Raji (cell line): Measurements from ENCODE around the gene COL27A1.

ENCODE experiments used
- POLR2A ChIP-seq: IDR thresholded peaks from 2 replicates; pipeline ENCODE4 v1.6.1; 2011; ENCODE audit warnings: low read depth, low read length, control low read depth; ENCODE audit not compliant: insufficient read depth

COL27A1 gene

DNA sequence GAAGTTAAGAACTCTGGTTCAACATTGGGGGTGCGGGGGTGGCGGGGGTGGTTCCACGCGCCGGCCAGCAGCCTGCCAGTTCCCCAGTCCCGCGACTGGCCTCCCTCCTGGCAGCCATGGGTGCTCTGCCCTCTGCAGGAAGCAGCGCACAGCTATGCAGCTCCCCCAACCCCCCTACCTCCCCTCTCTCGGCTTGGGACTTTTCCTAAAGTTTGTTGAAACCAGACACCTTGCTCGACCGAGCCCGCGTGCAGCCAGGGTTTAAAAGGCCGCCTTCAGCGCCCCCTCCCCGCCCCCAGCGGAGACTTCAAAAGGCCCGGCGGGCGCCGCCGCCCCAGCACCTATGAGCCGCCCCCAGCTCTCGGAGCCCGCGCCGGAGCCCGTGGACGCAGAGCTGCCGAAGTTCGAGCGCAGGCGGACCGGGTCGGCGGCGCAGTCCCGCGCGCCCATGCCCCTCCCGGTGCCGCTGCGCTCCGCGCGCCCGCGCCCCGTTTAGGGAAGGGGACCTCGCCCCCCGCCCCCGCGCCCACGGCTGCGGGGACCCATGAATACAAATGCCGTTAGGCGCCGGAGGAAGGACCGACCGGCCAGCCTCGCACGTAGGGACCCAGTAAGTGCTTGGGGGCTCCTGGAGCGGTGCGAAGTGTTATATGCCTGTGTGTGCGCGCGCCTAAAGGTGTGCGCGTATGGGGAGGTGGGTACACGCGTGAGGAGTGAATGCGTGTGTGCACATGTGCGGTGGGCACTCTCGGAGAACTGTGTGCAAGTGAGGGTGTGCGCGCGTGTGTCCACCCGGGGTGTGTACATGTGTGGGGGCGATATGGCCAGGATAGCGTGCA is 1.4 kb upstream of the COL27A1 start:
- no peak for TF ChIP-seq POLR2A

DNA sequence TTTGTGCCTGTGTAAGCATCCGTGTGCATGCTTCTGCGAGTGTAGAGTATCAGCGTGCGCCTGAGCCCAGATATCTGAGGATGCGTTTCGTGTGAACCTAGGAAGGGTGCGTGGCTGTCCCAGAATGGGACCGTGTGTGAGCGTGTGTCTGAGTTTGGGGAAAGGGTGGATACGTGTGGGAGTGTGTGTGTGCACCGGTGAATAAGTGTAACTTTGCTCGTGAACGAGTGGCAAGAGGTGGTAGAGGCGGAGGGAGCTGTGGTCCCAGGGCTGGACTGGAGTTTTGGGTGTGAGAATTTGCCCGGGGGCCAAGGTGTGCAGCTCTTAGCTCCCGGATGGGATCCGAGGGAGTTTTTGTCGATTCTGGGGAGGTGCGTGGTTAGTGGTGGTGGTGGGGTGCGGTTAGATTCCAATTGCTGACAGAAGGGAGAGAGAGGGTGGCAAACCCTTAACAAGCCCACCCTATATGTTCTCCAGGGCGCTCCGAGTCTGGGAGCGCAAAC is 686 bp upstream of the COL27A1 start:
- no peak for TF ChIP-seq POLR2A

DNA sequence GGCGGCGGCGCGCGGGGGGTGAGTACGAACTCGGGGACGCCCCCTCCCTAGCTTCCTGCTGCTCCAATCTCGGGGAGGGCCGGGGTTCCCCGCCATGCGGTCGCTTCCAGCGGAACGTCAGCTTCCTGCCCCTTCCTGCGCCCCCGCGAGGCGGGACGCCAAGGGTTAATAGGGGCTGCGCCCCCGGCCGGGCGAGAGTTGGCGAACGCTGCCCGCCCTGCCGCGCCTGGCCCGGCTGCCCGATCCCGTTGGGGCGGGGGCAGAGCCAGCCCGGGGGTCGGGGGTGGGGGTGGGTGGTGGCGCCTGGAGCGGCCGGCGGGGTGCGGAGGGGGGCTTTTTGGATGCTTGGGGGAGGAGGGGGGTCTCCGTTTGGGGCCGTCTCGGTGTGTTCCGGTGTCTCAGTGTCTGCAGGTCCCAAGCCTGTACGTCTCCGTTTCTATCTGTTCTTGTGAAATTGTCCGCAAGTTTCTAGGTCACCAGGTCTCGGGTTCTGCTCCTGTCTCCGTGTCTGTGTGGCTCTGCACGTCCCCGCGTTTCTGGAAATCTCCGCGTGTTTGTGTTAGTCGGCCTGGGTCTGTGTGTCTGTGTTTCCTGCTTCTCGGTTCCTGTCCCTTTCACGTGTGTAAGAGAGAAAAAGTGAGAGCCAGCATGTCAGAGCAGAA is 789 bp downstream of the COL27A1 start:
- TF ChIP-seq POLR2A = no peak

DNA sequence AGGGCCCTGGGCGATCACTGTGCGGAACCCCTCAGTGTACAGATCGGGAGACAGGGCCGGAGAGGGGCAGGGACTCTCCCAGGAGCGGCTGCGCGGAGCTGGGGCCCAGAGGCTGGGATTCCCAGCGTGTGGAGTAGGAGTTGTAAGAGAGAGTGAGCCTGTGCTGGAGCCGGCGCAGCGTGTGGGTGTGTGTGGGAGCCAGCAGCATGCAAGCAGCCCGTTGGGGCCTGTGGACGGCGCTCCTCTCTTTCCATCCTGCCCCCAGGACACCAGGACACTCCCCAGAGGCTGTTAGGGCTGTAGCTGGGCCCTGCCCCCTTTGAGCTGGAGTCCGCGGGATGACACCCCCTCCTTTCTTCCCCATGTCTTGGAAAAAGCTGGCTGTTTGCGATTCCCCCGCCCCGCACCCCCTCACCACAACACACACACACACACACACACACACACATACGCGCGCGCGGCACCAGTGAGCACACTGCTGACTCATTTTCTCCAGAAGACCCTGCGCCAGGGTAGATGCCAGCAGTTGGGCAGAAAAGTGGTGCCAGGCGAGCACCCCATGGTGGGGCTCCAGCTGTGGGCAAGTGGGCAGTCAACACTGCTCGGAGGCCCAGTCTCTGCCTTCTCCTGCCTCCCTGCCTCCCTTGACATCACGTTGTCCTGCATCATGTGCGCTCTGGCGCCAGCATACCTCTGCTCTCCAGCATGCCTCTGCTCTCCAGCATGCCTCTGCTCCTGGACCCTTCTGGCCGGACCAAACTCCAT is 1.5 kb downstream of the COL27A1 start:
- TF ChIP-seq POLR2A = no peak

DNA sequence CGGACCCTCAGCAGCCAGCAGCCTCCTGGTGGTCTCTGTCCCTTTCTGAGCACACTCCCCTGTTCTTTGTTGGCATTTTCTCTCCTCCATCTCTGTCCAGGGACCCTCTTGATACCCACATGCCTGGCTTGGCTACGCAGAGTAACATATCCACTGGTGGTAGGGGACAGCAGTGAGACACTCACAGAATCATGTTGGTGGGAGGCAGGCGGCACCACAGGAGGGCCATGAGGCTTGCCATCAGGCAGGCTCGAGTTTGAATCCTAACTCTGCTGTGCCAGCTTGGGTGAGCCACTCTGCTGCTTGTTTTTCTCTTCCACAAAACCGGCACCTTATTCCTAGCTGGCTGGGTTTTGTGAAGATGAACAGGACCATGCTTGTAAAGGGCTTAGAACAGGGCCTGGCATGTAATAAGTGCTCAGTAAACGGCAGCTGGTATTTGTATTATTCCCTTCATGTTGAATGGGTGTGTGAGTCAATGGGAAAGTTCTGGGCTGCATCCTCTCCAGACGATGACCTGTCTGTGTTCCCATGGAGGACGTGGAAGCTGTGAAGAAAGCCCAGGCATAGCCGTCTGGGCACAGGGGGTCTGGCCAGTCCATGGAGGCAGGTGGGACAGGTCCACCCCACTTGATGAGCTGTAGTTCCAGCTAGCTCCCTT is 2.3 kb downstream of the COL27A1 start:
- no peak for TF ChIP-seq POLR2A

DNA sequence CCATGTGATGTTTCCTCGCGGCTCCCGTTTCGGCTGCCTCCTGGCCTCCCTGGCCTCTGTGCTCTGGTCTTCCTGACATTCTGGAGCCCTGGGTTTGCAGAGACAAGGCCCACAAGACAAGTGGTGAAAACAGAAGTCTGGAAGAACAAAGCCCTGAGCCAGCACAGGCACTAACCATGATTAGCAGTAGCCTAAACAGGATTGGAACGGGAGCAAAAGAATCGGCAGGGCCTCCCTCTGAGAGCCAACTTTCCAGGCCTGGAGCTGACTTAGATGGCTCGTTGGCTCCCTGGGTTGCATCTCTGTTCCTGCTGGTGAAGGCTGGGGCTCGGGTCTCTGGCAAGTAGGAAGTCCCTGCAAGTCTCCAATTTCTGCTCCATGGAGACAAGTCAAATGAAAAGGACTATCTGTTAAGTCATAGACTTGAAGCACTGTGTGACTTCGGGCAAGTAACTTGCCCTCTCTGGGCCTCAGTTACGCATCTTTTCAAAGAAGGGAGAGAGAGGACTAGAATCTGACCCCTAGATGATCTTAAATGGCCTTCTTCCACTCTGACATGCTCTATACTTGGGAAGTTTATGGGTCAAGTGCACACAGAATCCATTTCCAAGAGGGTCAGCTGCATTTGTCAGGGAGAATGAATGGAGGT is 3.3 kb downstream of the COL27A1 start:
- no peak for TF ChIP-seq POLR2A

DNA sequence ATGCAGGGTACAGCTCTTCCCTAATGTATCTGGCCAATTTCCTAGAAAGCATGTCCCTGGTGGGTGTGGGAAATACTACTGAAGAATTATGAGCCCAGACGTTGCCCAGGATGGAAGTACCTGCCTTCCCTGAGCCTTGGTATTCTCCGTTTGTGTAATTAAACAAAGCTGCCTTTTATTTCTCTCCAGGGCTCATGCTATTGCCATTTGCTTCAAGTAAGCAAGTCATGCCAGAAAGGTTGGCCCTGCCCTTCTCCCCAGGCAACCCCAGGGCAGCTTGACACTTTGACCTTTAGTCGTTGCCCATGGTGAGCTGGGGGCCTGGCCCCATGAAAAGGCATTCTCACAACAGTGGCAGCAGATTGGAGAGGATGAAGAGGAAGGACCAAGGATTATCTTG is 4.4 kb downstream of the COL27A1 start:
- no peak for TF ChIP-seq POLR2A

DNA sequence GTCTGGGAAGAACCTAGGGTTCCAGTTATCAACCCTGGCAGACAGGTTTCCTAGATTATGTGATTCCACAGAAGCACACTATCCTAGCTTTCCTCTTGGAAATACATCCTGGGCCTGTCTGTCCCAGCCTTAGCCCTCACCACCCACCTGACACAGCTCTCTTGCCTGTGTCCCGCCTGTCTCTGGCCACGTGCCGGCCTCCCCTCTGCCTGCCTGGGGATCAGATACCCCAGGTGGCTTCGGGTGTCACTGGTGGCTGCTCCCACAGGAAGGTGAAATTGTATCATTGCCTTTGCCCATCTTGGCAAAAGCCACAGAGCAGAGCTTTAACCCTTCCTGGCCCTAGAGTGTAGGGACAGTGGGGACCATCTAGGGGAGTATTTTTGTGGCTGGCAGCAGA is 6.2 kb downstream of the COL27A1 start:
- no peak for TF ChIP-seq POLR2A

DNA sequence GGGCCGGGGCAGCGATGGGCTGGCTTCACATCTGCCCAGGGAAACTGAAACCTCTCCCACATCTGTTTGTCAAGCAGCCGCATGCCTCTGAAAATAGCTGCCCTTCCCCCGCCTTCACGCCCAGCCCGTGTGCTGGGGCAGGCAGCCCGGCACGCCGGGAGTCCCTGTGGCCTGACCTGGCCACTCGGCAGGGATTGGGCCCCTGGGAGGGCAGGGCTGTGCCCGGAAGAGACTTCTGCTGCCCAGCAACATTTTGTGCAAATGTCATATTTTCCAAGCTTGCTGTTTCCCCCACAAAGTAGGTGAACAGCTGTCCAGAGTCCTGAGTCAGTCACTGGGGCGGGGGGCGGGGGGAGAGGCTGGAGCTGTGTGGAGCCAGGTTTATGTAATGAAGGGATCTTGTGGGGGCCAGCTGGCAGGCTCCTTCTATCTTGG is 8.2 kb downstream of the COL27A1 start:
- no peak for TF ChIP-seq POLR2A

DNA sequence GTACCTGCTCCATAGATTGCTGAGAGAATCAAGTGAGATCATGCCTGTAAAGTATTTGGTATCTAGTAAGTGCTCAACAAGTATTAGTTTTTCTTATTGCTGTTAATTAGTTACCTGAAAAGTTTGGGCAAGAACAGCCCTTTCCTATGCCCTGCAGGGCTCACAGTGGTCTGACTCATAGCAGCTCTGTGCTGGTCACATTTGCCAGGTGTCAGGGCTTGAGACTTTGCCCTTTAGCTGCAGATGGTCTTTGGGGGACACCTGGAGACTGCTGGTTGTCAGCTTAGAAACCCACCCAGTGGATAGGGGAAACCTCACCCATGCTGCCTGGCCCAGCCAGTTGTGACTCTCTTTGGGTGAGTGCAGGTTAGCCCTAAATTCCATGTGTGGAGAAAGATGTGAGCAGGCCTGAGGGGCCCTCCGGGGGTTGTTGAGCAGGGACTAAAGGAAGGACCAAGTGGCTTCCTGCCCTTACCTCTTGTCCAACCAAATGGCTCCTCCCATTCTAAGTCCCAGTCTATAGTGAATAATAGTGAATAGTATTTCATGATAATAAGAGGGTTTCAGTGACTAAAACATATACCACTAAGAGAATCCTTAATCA is 9.0 kb downstream of the COL27A1 start:
- no peak for TF ChIP-seq POLR2A

DNA sequence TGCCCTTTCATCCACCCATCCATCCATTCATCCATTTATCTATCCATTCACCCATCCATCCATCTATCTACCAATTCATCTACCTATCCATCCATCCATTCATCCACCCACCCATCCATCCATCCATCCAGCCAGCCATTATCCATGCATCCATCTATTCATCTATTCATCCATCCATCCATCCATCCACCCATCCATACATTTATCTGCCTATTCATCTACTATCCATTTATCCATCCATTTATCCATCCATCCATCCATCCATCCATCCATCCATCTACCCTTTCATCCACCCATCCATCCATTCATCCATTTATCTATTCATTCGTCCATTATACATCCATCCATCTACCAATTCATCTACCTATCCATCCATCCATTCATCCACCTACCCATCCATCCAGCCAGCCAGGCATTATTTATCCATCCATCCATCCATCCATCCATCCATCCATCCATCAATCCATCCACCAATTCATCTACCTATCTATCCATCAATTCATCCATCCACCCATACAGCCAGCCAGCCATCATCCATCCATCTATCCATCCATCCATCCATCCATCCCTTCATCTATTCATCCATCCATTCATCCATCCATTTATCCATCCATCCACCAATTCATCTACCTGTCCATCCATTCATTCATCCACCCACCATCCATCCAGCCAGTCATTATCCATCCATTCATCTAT is 10.2 kb downstream of the COL27A1 start:
- TF ChIP-seq POLR2A = no peak

DNA sequence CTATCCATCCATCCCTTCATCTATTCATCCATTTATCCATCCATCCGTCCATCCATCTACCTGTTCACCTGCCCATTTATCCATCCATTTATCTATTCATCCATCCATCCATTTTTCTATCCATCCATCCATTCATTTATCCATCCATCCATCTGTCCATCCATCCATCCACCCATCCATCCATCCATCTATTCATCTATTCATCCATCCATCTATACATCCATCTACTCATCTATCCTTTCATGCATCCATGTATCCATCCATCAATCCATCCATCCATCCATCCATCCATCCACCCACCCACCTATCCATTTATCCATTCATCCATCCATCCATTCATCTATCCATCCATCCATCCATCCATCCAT is 10.8 kb downstream of the COL27A1 start:
- TF ChIP-seq POLR2A = no peak

DNA sequence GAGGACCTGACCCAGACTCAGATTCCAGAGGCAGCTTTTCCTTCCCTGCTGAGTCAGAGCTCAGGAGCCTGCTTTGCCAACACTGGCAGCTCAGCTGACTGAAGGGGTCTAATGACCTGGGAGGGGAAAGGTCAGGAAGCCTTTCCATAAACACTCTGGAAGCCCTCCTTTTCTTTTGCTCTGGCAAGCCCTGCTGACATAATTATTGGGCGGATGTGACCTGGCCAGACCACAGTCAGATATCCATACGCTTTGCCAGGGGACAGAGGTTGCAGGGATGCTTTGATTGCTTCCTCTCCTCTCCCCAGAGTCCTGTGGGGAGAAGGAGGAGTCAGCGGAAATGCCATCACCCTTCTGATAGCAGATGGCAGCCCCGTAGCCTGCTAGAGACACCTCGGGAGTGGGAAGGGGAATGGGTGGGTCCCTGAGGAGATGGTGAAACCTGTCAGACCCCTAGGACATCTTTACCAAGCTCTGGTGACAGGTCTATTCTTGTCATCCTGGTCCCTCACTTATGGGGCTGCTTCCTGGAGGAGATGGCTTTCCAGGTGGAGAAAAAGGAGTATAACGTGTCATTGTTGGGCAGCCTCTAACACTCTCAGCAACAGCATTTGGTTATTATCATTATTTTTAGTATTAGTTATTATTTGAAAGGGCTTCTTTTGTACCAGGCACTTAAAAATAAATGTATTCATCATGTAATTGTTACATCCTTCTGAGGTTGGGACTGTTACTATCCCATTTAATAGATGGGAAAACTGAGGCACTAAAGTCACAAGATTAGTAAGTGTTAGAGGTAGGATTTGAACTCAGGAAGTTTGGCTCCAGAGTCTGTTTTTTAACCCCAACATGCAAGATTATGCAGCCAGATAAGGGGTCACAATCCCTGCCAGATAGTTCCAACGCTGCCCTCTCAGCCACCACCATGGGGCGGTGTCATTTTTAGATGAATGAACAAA is 11.6 kb downstream of the COL27A1 start:
- no peak for TF ChIP-seq POLR2A

DNA sequence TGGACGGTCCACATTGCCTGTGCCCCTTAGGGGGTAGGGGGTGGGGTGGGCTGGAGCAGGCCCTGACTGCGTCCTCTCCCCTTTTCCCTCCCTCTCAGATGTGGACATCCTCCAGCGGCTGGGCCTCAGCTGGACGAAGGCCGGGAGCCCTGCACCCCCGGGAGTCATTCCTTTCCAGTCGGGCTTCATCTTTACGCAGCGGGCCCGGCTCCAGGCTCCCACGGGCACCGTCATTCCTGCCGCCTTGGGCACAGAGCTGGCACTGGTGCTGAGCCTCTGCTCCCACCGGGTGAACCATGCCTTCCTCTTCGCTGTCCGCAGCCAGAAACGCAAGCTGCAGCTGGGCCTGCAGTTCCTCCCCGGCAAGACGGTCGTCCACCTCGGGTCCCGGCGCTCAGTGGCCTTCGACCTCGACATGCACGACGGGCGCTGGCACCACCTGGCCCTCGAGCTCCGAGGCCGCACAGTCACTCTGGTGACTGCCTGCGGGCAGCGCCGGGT is 12.3 kb downstream of the COL27A1 start:
- no peak for TF ChIP-seq POLR2A
